Liver (tissue), 9 donors: ENCODE measurements around the gene IL3. TPM values are rescaled to one million over a fixed set of nuclear protein-coding genes. Genes with fewer than 3 reads are reported as not detected.

ENCODE experiments used
- DNase-seq: peaks from one replicate; pipeline ENCODE4 v3.0.0-alpha.2; 2017; ENCODE audit warnings: low spot score
- H3K27ac ChIP-seq, 2 donors: one replicate each; pipeline ENCODE4 v1.7.0; 2013; ENCODE audit warnings: inconsistent platforms in 2 of 2, low read length in 2 of 2, control low read depth in 1 of 2, low read depth in 1 of 2, mild to moderate bottlenecking in 1 of 2
- H3K27me3 ChIP-seq, 4 donors: one replicate each; pipeline versions ENCODE4 v1.6.1 to v1.7.0; 2013; ENCODE audit warnings: low read length in 3 of 4, inconsistent platforms in 1 of 4, mild to moderate bottlenecking in 1 of 4, moderate library complexity in 1 of 4; ENCODE audit not compliant: control insufficient read depth in 4 of 4, insufficient read depth in 4 of 4
- H3K36me3 ChIP-seq, 4 donors: one replicate each; pipeline versions ENCODE4 v1.6.1 to v1.7.0; 2013; ENCODE audit warnings: low read length in 3 of 4, mild to moderate bottlenecking in 3 of 4, low read depth in 1 of 4, moderate library complexity in 1 of 4; ENCODE audit not compliant: control insufficient read depth in 4 of 4, insufficient read depth in 3 of 4
- H3K4me1 ChIP-seq, 4 donors: one replicate each; pipeline versions ENCODE4 v1.6.1 to v1.7.0; 2013; ENCODE audit warnings: low read length in 3 of 4, mild to moderate bottlenecking in 3 of 4, moderate library complexity in 1 of 4; ENCODE audit not compliant: control insufficient read depth in 4 of 4, insufficient read depth in 4 of 4
- H3K4me3 ChIP-seq, 3 donors: one replicate each; pipeline versions ENCODE4 v1.6.1 to v1.7.0; 2013; ENCODE audit warnings: low read length in 3 of 3, control low read depth in 1 of 3, low read depth in 1 of 3, mild to moderate bottlenecking in 1 of 3
- H3K9ac ChIP-seq, 2 donors: one replicate each; pipeline ENCODE4 v1.7.0; 2013; ENCODE audit warnings: low read length in 2 of 2, mild to moderate bottlenecking in 2 of 2, moderate library complexity in 2 of 2, control low read depth in 1 of 2, low read depth in 1 of 2
- H3K9me3 ChIP-seq, 4 donors: one replicate each; pipeline versions ENCODE4 v1.6.1 to v1.7.0; 2013; ENCODE audit warnings: low read length in 3 of 4; ENCODE audit not compliant: control insufficient read depth in 4 of 4
- ATF3 ChIP-seq: IDR thresholded peaks from 2 replicates; pipeline ENCODE4 v1.6.1; 2016; ENCODE audit warnings: antibody characterized with exemption
- EGR1 ChIP-seq, 2 donors: IDR thresholded peaks; 2 replicates each; pipeline ENCODE4 v1.6.1; 2016 to 2018; ENCODE audit warnings: antibody characterized with exemption in 2 of 2, low read depth in 2 of 2
- FOXA1 ChIP-seq: IDR thresholded peaks from 2 replicates; pipeline ENCODE4 v1.6.1; 2016; ENCODE audit warnings: antibody characterized with exemption
- FOXA2 ChIP-seq: IDR thresholded peaks from 2 replicates; pipeline ENCODE4 v1.6.1; 2016; ENCODE audit warnings: antibody characterized with exemption
- GABPA ChIP-seq, 2 donors: IDR thresholded peaks in 1 of 2; conservative IDR thresholded peaks in 1 of 2; 2 replicates each; pipeline ENCODE4 v1.6.1; 2016; ENCODE audit warnings: antibody characterized with exemption in 2 of 2, mild to moderate bottlenecking in 1 of 2, moderate library complexity in 1 of 2
- HNF4G ChIP-seq: IDR thresholded peaks from 2 replicates; pipeline ENCODE4 v1.6.1; 2016; ENCODE audit warnings: antibody characterized with exemption
- RAD21 ChIP-seq, 2 donors: IDR thresholded peaks; 2 replicates each; pipeline ENCODE4 v1.6.1; 2016; ENCODE audit warnings: antibody characterized with exemption in 2 of 2, mild to moderate bottlenecking in 2 of 2
- RXRA ChIP-seq, 2 donors: IDR thresholded peaks; 2 replicates each; pipeline ENCODE4 v1.6.1; 2017 to 2018; ENCODE audit warnings: antibody characterized with exemption in 2 of 2, mild to moderate bottlenecking in 1 of 2
- SP1 ChIP-seq: IDR thresholded peaks from 2 replicates; pipeline ENCODE4 v1.6.1; 2018; ENCODE audit warnings: antibody characterized with exemption, mild to moderate bottlenecking
- YY1 ChIP-seq: IDR thresholded peaks from 2 replicates; pipeline ENCODE4 v1.6.1; 2016; ENCODE audit warnings: antibody characterized with exemption, mild to moderate bottlenecking
- ZBTB33 ChIP-seq: IDR thresholded peaks from 2 replicates; pipeline ENCODE4 v1.6.1; 2016; ENCODE audit warnings: antibody characterized with exemption
- WGBS: extraction: QIAGEN DNeasy Blood & Tissue Kit; methylation state at CpG from one replicate; pipeline ENCODE4 v1.1.7; 2013; 5-methylcytosine and 5-hydroxymethylcytosine counted together
- polyA plus RNA-seq, 2 donors: library from polyadenylated mRNA; stranded (reverse) in 1 of 2; unstranded in 1 of 2; fragments of 200-250 nt in 1 of 2; fragments of >200 nt in 1 of 2; fragmentation: Nextera tagmentation in 1 of 2; extraction: Ambion mirVana in 1 of 2; gene quantifications; one replicate each; pipeline versions ENCODE4 v1.2.1 to v1.2.3, GENCODE V29; 2013 to 2015
- total RNA-seq, 2 donors: library from RNA; depleted of rRNA; stranded (reverse); fragments of >200 nt; gene quantifications; one replicate each; pipeline ENCODE4 v1.2.3, GENCODE V29; 2014
- TF ChIP-seq, protein P1 (sequence below): fragments of 150-350 bp; IDR thresholded peaks from 2 replicates; pipeline ENCODE4 v1.5.1; 2017; ENCODE audit warnings: improper control_type of control experiment, low read depth, low read length; ENCODE audit not compliant: missing input control
- donor health status: healthy.
- donor health status: healthy.
- donor health status: healthy.
- donor health status: healthy.
- donor health status: healthy.

The IL3 gene
- total and polyA plus RNA-seq, 4 donors, result not detected

GRCh38 chr5:132109494-132110053 is 49.1 kb downstream of the IL3 start:
- no peak overlapping the region for H3K4me3 ChIP-seq
- DNase-seq, result no peak
- no peaks in the 10 kb centered on the region for H3K4me1 ChIP-seq
- H3K27ac ChIP-seq, result no peak overlapping the region
- no peaks in the 10 kb centered on the region for H3K27me3 ChIP-seq
- no peaks in the 10 kb centered on the region for H3K36me3 ChIP-seq
- 44% methylated on average over 3 of the region's 3 CpGs for WGBS
- no peak overlapping the region for H3K9ac ChIP-seq
- peaks cover 0 to 6% (median 0%) of the 10 kb centered on the region in 4 donors for H3K9me3 ChIP-seq
- TF ChIP-seq HNF4G, result no peak
- no peak for TF ChIP-seq YY1
- TF ChIP-seq ATF3, result no peak
- TF ChIP-seq FOXA2, result no peak
- TF ChIP-seq GABPA (IDR thresholded peaks at IDR 0.05 in 1 of 2, conservative IDR thresholded peaks at IDR 0.05 in 1 of 2), result no peak
- TF ChIP-seq SP1, result no peak
- no peak for TF ChIP-seq EGR1 (IDR thresholded peaks at IDR 0.05; ENCODE audit: low read depth in 2 of 2)
- TF ChIP-seq, protein P1, sequence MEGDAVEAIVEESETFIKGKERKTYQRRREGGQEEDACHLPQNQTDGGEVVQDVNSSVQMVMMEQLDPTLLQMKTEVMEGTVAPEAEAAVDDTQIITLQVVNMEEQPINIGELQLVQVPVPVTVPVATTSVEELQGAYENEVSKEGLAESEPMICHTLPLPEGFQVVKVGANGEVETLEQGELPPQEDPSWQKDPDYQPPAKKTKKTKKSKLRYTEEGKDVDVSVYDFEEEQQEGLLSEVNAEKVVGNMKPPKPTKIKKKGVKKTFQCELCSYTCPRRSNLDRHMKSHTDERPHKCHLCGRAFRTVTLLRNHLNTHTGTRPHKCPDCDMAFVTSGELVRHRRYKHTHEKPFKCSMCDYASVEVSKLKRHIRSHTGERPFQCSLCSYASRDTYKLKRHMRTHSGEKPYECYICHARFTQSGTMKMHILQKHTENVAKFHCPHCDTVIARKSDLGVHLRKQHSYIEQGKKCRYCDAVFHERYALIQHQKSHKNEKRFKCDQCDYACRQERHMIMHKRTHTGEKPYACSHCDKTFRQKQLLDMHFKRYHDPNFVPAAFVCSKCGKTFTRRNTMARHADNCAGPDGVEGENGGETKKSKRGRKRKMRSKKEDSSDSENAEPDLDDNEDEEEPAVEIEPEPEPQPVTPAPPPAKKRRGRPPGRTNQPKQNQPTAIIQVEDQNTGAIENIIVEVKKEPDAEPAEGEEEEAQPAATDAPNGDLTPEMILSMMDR, result no peak
- TF ChIP-seq RXRA (IDR thresholded peaks at IDR 0.05), result no peak
- no peak for TF ChIP-seq FOXA1

DNA sequence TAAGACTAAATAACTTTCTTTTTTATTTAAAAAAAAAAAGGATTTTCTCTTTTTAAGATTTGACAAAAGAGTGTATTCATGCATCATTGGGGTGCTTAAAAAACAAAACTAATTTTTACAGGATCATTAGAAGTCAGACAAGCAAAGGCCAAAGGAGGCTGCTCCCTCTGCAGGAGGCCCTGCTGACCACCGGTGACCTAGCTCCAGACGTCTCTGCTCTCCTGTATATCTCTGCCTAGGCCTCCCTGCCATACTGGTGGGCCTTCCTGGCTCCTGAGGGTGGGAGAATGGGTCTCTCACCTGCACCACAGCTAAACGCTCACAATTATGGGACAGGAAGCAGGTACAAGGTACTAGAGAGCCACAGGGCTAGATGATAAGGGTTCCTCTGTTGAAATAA is 49.7 kb downstream of the IL3 start:
- no peak overlapping the region for H3K27ac ChIP-seq
- H3K4me3 ChIP-seq, result no peak overlapping the region
- H3K27me3 ChIP-seq, result no peaks in the 10 kb centered on the region
- 76% methylated on average over 3 of the region's 3 CpGs for WGBS
- no peaks in the 10 kb centered on the region for H3K36me3 ChIP-seq
- TF ChIP-seq FOXA1 (no peak), GABPA (IDR thresholded peaks at IDR 0.05 in 1 of 2, conservative IDR thresholded peaks at IDR 0.05 in 1 of 2) (no peak), ZBTB33 (no peak), EGR1 (IDR thresholded peaks at IDR 0.05; ENCODE audit: low read depth in 2 of 2) (no peak), RXRA (IDR thresholded peaks at IDR 0.05) (no peak), YY1 (no peak)
- no peak for DNase-seq
- no peak overlapping the region for H3K9ac ChIP-seq
- no peaks in the 10 kb centered on the region for H3K4me1 ChIP-seq
- H3K9me3 ChIP-seq, result peaks cover 0 to 6% (median 0%) of the 10 kb centered on the region in 4 donors

- no peak for DNase-seq
- TF ChIP-seq YY1 (no peak), HNF4G (no peak), RAD21 (IDR thresholded peaks at IDR 0.05) (no peak), ATF3 (no peak), GABPA (IDR thresholded peaks at IDR 0.05 in 1 of 2, conservative IDR thresholded peaks at IDR 0.05 in 1 of 2) (no peak), RXRA (IDR thresholded peaks at IDR 0.05) (no peak), SP1 (no peak)
- TF ChIP-seq, protein P1, result no peak
- H3K9ac ChIP-seq, result no peak overlapping the region
- no peak overlapping the region for H3K4me3 ChIP-seq
- no peaks in the 10 kb centered on the region for H3K27me3 ChIP-seq
- no peaks in the 10 kb centered on the region for H3K4me1 ChIP-seq
- H3K36me3 ChIP-seq, result no peaks in the 10 kb centered on the region
- H3K27ac ChIP-seq, result no peak overlapping the region
- peaks cover 0 to 6% (median 0%) of the 10 kb centered on the region in 4 donors for H3K9me3 ChIP-seq
Measured at GRCh38 chr5:132110930-132111329, 50.5 kb downstream of the IL3 start.
